Measurements from ENCODE around the gene HPGDS.
"Not testable (repeated sequence)": the region's sequence is repeated elsewhere in the genome, so short reads cannot be mapped to it uniquely, and the experiment has no call there.

HPGDS gene

GRCh38 chr4:94356444-94356843 is 13.8 kb upstream of the HPGDS start:
- DNase-seq, result no peak

DNA sequence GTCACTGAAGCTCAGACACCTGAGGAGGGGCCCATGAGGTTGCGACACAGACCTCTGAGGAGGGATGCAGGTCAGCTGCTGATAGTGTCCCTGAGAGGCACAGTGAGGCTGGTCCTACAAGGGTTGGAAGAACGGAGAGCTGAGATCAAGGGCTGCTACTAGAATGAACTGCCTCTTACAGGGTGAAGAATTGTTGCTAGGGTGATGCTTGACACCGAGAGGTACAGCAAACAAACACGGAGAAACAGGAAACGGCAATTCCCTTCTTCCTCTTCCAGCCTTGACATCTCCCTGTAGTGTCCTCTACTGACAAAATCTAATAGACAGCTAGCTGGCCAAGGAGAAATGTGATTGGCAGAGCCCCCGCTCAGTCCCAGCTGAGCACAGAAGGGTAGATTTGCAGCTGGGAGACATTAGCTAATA is 11.8 kb upstream of the HPGDS start:
- DNase-seq, result no peak

- no peak for DNase-seq
These were observed 10.4 kb upstream of the HPGDS start for GRCh38 chr4:94352996-94353395.

GRCh38 chr4:94352163-94352562 is 9.5 kb upstream of the HPGDS start:
- no peak for DNase-seq

GRCh38 chr4:94351319-94351718 is 8.7 kb upstream of the HPGDS start:
- no peak for DNase-seq

DNA sequence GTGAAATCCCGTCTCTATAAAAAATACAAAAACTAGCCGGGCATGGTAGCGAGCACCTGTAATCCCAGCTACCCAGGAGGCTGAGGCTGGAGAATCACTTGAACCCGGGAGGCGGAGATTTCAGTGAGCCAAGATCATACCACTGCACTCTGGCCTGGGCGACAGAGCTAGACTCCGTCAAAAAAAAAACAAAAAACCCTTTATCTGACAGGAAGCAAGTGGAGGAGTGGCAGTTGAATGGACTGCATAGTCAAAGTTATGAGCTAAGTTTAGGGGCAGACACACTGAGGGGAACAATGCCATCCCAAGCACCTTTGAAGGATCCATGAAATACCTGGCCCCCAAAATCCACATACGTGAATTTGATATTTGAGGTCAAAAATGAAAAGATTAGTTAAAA is 7.5 kb upstream of the HPGDS start:
- DNase-seq, result no peak

GRCh38 chr4:94349193-94349592 is 6.6 kb upstream of the HPGDS start:
- DNase-seq, result no peak

DNA sequence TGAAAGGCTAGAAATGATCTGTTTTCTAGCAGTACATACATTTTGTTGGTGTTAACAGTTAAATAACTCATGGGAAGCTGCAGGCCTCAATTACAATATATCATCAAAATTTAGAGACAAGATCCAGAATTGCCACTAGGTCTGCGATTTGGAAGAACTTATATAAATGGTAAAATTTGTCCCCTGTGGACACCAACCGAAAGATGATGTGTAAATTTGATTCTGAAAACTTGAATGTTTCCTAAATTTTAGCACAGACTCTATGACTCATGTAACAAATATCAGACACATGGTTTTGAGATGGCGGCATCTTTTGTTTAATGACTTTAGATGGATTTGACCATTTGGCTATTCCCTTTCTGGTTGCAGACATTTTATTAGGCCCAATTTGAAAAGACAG is 6.0 kb upstream of the HPGDS start:
- DNase-seq, result no peak

DNA sequence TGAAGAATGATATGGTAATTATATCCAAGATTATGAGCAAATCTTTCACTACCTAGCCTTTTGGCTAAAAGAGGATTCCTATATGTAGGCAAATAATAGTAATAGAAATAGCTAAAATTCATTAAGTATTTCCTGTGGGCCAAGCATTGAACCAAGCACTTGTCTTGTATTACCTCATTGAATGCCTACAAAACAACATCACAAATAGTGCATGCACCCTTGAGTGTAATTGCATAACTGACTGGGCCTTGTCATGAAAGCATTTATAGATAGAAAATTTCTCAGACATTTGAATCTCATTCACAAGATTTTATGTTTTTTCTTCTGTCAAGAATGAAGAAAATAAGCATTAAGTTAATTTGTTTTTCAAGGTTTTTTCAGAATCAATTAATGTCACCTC is 3.9 kb upstream of the HPGDS start:
- DNase-seq, result no peak

GRCh38 chr4:94345969-94346368 is 3.3 kb upstream of the HPGDS start:
- DNase-seq, result no peak

DNA sequence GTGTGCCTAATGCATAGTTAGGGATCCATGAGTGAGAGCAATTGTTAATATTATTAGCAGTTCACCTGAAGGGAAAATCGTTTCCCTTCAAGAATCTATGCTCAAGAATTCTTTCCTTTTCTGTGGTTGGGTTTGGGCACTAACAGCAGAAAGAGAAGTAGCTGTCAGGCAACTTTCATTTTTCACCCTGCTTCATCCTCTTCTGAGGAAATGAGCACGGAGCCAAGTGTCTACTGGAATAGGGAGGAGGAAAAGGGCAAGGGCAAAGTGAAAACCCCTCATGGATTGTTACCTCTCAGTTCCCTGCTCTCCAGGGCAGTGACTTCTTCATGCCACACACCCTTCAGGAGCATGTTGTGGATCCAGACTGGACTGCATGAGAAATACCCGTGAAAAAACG is 2.6 kb upstream of the HPGDS start:
- DNase-seq, result no peak

DNA sequence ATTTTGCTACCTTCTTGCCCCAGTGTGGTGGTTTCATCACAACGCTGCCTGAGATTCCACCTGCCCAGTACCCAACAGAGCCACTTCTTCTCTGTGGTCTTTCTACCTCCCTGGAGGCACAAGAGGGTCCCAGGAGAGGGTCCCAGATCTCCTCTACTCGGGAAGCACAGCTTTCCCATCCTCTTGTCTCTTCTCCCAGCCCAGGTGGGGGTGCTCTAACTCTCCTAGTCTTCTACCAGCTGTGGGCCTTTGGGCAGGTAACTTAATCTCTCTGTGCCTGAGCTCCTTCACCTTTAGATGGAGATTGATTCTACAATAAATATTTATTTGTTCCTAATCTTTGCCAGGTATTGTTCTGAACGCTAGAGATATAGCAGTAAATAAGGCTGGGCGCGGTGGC is 1.8 kb upstream of the HPGDS start:
- no peak for DNase-seq

- no peak for DNase-seq
These were observed 910 bp downstream of the HPGDS start for GRCh38 chr4:94341481-94342370.

DNA sequence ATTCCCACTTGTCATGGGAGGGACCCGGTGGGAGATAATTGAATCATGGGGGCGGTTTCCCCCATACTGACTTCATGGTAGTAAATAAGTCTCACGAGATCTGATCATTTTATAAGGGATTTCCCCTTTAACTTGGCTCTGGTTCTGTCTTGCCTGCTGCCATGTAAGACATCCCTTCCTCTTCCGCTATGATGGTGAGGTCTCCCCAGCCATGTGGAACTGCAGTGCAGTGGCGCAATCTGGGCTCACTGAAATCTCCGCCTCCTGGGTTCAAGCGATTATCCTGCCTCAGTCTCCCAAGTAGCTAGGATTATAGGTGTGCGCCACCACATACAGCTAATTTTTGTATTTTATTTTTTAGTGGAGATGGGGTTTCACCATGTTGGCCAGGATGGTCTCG is 2.9 kb downstream of the HPGDS start:
- DNase-seq, result peak; percentile 15

DNA sequence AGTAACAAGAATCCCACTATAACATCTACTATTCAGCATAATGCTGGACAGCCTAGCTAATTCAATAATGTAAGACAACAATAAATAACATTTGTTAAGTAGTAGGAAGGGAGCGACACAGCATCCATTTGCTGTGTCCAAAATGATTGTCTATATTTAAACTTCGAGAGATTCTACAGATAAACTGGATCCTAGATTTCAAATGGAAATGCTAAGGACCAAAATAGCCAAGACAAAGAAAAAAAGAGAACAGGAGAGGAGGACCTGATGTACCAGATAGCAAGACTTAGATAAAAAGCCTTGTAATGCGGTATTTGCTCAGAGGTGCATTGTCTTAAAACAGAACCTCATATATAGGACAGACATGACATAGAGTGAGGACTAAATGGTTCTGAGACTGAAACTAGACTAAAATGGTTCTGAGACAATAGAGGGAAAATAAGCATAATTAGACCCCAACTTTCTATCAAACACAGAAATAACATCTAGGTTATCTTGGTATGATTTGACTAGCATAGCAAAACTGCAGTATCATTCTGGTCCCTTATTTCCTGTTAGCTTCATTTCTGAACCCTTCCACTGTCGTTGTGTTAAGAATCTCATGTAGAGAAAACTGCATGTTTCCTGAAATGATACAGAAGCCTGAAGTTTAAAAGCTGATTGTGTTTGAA is 3.8 kb downstream of the HPGDS start:
- no peak for DNase-seq

GRCh38 chr4:94336791-94337190 is 5.8 kb downstream of the HPGDS start:
- not testable (repeated sequence) for DNase-seq

DNA sequence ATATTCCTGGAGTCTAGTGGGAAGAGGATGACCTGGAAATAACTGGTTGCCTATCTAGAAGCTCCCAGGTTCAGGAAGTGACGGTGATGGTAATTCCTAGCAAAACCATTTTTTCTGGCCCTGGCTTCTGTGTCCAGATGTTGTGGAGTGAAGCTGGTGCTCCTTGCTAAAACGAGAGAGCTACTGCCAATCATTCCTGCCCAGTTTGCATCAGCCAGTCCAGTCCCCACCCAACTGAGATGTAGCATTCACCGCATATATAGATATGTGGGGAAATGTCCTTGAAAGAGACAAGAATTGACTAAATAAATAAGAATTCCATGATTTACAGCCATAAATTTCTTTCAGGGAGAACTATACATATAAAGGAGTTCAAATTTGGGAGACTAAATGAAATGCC is 6.3 kb downstream of the HPGDS start:
- DNase-seq, result no peak

DNA sequence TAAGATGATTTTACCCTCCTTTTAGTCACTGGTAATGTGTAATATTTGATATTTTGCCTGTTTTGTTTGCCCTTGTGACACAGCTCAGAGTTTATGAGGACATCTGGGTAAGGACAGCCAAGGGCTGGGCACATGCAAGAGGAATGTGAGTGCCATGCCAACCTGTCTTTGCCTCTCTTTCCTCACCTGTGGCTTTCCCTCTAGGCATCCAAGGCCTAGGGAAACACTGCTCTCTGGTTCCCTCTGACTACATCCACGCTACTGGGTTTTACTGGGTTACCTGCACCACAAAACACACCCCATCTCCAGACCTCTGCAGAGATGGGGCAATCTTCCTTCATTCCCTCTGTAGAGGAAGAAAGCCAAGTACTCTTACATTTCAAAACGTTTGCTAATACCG is 7.7 kb downstream of the HPGDS start:
- no peak for DNase-seq

- DNase-seq, result no peak
These were observed 8.2 kb downstream of the HPGDS start for GRCh38 chr4:94334476-94334875.

- no peak for DNase-seq
These were observed 8.8 kb downstream of the HPGDS start for GRCh38 chr4:94333866-94334265.

- DNase-seq, result no peak
These were observed 9.5 kb downstream of the HPGDS start for GRCh38 chr4:94332983-94333590.

DNA sequence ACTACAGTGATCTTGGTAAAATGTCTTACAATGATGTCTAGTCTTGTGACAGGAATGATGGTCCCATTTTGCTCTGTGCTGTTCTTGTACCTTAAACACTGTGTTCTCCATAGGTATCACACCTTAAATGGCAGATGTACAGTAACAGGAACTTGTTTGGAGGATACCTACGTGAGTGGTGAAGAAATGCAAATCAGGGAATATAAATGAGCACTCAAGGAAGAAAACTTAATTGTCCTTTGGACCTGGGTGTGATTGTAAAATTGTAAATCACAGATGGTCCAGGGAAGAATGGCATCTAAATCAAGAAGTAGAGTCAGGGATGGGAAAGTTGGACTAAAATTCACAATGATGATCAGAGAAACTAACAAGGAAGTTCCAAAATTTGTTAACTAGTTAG is 12.7 kb downstream of the HPGDS start:
- DNase-seq, result no peak

- no peak for DNase-seq
These were observed 16.8 kb downstream of the HPGDS start for GRCh38 chr4:94325835-94326234.

DNA sequence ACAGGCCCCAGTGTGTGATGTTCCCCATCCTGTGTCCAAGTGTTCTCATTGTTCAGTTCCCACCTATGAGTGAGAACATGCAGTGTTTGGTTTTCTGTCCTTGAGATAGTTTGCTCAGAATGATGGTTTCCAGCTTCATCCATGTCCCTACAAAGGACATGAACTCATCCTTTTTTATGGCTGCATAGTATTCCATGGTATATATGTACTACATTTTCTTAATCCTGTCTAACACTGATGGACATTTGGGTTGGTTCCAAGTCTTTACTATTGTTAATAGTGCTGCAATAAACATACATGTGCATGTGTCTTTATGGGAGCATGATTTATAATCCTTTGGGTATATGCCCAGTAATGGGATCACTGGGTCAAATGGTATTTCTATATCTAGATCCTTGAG is 22.7 kb downstream of the HPGDS start:
- not testable (repeated sequence) for DNase-seq
